Karpas-422 (cell line): ENCODE results near the gene KCTD11. TPM values are rescaled to one million over a fixed set of nuclear protein-coding genes. Genes with fewer than 3 reads are reported as not detected.
A peak's percentile ranks its signal among the peaks of the same experiment; 100 is the strongest.

Experiments used
- DNase-seq: peaks from one replicate; pipeline ENCODE4 v3.0.0-alpha.2; 2015
- H2AFZ ChIP-seq: fragments of 200-600 bp; sonication (generic); 2 replicates; pipeline ENCODE4 v1.6.1; 2014; ENCODE audit warnings: antibody characterized with exemption, low read length, mixed read lengths
- H3K27ac ChIP-seq: fragments of 200-600 bp; sonication (generic); 2 replicates; pipeline ENCODE4 v1.5.1; 2014; ENCODE audit warnings: mild to moderate bottlenecking, low read length, moderate library complexity
- H3K27me3 ChIP-seq: fragments of 200-600 bp; sonication (generic); 2 replicates; pipeline ENCODE4 v1.6.1; 2014; ENCODE audit warnings: low read length, mixed read lengths
- H3K36me3 ChIP-seq: fragments of 200-600 bp; sonication (generic); 2 replicates; pipeline ENCODE4 v1.6.1; 2014; ENCODE audit warnings: low read length, mixed read lengths; ENCODE audit not compliant: insufficient read depth
- H3K4me1 ChIP-seq: fragments of 200-600 bp; sonication (generic); 2 replicates; pipeline ENCODE4 v1.6.1; 2014; ENCODE audit warnings: mild to moderate bottlenecking, low read length, mixed read lengths
- H3K4me2 ChIP-seq: fragments of 200-600 bp; sonication (generic); 2 replicates; pipeline ENCODE4 v1.6.1; 2014; ENCODE audit warnings: low read length, low read depth, mild to moderate bottlenecking; ENCODE audit not compliant: poor library complexity, severe bottlenecking
- H3K4me3 ChIP-seq: fragments of 200-600 bp; sonication (generic); 2 replicates; pipeline ENCODE4 v1.5.1; 2014; ENCODE audit warnings: mild to moderate bottlenecking, antibody characterized with exemption, low read length, mixed read lengths
- H3K79me2 ChIP-seq: fragments of 200-600 bp; sonication (generic); 2 replicates; pipeline ENCODE4 v1.6.1; 2014; ENCODE audit warnings: mild to moderate bottlenecking, low read length, mixed read lengths
- H3K9ac ChIP-seq: fragments of 200-600 bp; sonication (generic); 2 replicates; pipeline ENCODE4 v1.6.0; 2014; ENCODE audit warnings: low read length
- H3K9me2 ChIP-seq: fragments of 200-600 bp; sonication (generic), shearing (Covaris generic); replicated peaks from 2 replicates; pipeline ENCODE4 v1.6.0; 2014; ENCODE audit warnings: mild to moderate bottlenecking, low read length, moderate library complexity; ENCODE audit not compliant: insufficient read depth
- H3K9me3 ChIP-seq: fragments of 300-700, 200-600 bp; sonication (generic); 2 replicates; pipeline ENCODE4 v1.6.1; 2014; ENCODE audit warnings: low read length, mixed read lengths
- H4K20me1 ChIP-seq: fragments of 200-600 bp; sonication (generic); 2 replicates; pipeline ENCODE4 v1.6.1; 2014; ENCODE audit warnings: mild to moderate bottlenecking, antibody characterized with exemption, low read length, low read depth; ENCODE audit not compliant: insufficient read depth
- total RNA-seq: library from RNA; depleted of rRNA; stranded (reverse); fragments of >200 nt; shearing (Covaris generic); gene quantifications from 2 replicates; pipeline ENCODE4 v1.2.3, GENCODE V29; 2014; ENCODE audit warnings: low replicate concordance

KCTD11 gene
- total RNA-seq, 1 experiment from 2014 or later, result 5.1 TPM

GRCh38 chr17:7326186-7326585 is 25.8 kb upstream of the KCTD11 start:
- DNase-seq, result no peak
- H3K4me2 ChIP-seq, result no peak overlapping the region
- H3K36me3 ChIP-seq, result peaks cover 14% of the 10 kb centered on the region; the same call in 1 of the 2 replicates
- H4K20me1 ChIP-seq, result no peaks in the 10 kb centered on the region
- H3K27ac ChIP-seq, result no peak overlapping the region
- no peak overlapping the region for H3K4me3 ChIP-seq
- H3K79me2 ChIP-seq, result peaks cover 24% of the 10 kb centered on the region
- peaks cover 23% of the 10 kb centered on the region for H3K4me1 ChIP-seq
- H2AFZ ChIP-seq, result no peak overlapping the region
- H3K9ac ChIP-seq, result no peak overlapping the region
- no peaks in the 10 kb centered on the region for H3K27me3 ChIP-seq
- H3K9me2 ChIP-seq, result no peaks in the 10 kb centered on the region
- no peaks in the 10 kb centered on the region for H3K9me3 ChIP-seq

- H3K9me2 ChIP-seq, result no peaks in the 10 kb centered on the region
- no peak for DNase-seq
- no peak overlapping the region for H3K4me3 ChIP-seq
- H2AFZ ChIP-seq, result no peak overlapping the region
- H3K79me2 ChIP-seq, result peaks cover 24% of the 10 kb centered on the region
- H3K9ac ChIP-seq, result peak overlapping the region; percentile 94; the same call in 1 of the 2 replicates
- peaks cover 14% of the 10 kb centered on the region; the same call in 1 of the 2 replicates for H3K36me3 ChIP-seq
- no peak overlapping the region for H3K27ac ChIP-seq
- H3K9me3 ChIP-seq, result no peaks in the 10 kb centered on the region
- H3K4me2 ChIP-seq, result no peak overlapping the region
- H3K4me1 ChIP-seq, result peaks cover 23% of the 10 kb centered on the region
- no peaks in the 10 kb centered on the region for H3K27me3 ChIP-seq
- no peaks in the 10 kb centered on the region for H4K20me1 ChIP-seq
Observed at GRCh38 chr17:7327056-7327455, 24.9 kb upstream of the KCTD11 start.

- Histone ChIP-seq H3K9me3 (no peaks in the 10 kb centered on the region), H4K20me1 (no peaks in the 10 kb centered on the region), H3K79me2 (peaks cover 24% of the 10 kb centered on the region), H2AFZ (no peak overlapping the region), H3K9ac (peak overlapping the region; percentile 94), H3K9me2 (no peaks in the 10 kb centered on the region), H3K4me1 (peaks cover 23% of the 10 kb centered on the region), H3K36me3 (peaks cover 13% of the 10 kb centered on the region; the same call in 1 of the 2 replicates), H3K27me3 (no peaks in the 10 kb centered on the region), H3K4me3 (peak overlapping the region; percentile 99; the same call in 1 of the 2 replicates), H3K4me2 (peak overlapping the region; percentile 99), H3K27ac (no peak overlapping the region)
- no peak for DNase-seq
Observed at GRCh38 chr17:7327501-7327900, 24.5 kb upstream of the KCTD11 start.

GRCh38 chr17:7328009-7328408 is 24.0 kb upstream of the KCTD11 start:
- H3K36me3 ChIP-seq, result peaks cover 8% of the 10 kb centered on the region; the same call in 1 of the 2 replicates
- no peaks in the 10 kb centered on the region for H3K27me3 ChIP-seq
- H3K79me2 ChIP-seq, result peaks cover 24% of the 10 kb centered on the region
- H2AFZ ChIP-seq, result no peak overlapping the region
- H3K4me2 ChIP-seq, result peak overlapping the region; percentile 99
- no peaks in the 10 kb centered on the region for H4K20me1 ChIP-seq
- H3K9ac ChIP-seq, result peak overlapping the region; percentile 94
- peaks cover 23% of the 10 kb centered on the region for H3K4me1 ChIP-seq
- H3K27ac ChIP-seq, result no peak overlapping the region
- H3K9me2 ChIP-seq, result no peaks in the 10 kb centered on the region
- peak overlapping the region; percentile 99 for H3K4me3 ChIP-seq
- DNase-seq, result no peak
- no peaks in the 10 kb centered on the region for H3K9me3 ChIP-seq

- Histone ChIP-seq H3K4me3 (peak within 1 kb of the TSS; percentile 99), H3K79me2 (peaks cover 24% of the 10 kb centered on the region), H2AFZ (peak within 1 kb of the TSS; percentile 78), H3K9me3 (no peaks in the 10 kb centered on the region), H3K4me2 (peak within 1 kb of the TSS; percentile 99), H3K27me3 (no peaks in the 10 kb centered on the region), H3K36me3 (no peaks in the 10 kb centered on the region; the same call in 1 of the 2 replicates), H3K4me1 (peaks cover 23% of the 10 kb centered on the region), H3K27ac (peak within 1 kb of the TSS; percentile 75), H3K9me2 (no peaks in the 10 kb centered on the region), H3K9ac (peak within 1 kb of the TSS; percentile 94), H4K20me1 (no peaks in the 10 kb centered on the region)
- DNase-seq, result no peak
Observed at GRCh38 chr17:7328840-7329373, 23.1 kb upstream of the KCTD11 start, which contains the start of gene NEURL4. Gene NEURL4 (minus strand): TSS chr17:7329335. CDS start chr17:7329312, 23 bp downstream.

GRCh38 chr17:7329374-7329996 is 22.5 kb upstream of the KCTD11 start:
- no peaks in the 10 kb centered on the region for H3K27me3 ChIP-seq
- peak overlapping the region; percentile 99 for H3K4me3 ChIP-seq
- no peaks in the 10 kb centered on the region for H4K20me1 ChIP-seq
- no peaks in the 10 kb centered on the region for H3K9me2 ChIP-seq
- peak overlapping the region; percentile 75 for H3K27ac ChIP-seq
- no peaks in the 10 kb centered on the region; the same call in 1 of the 2 replicates for H3K36me3 ChIP-seq
- peak overlapping the region; percentile 94 for H3K9ac ChIP-seq
- peak overlapping the region; percentile 78 for H2AFZ ChIP-seq
- no peaks in the 10 kb centered on the region for H3K9me3 ChIP-seq
- peak overlapping the region; percentile 99 for H3K4me2 ChIP-seq
- DNase-seq, result peak; percentile 100
- peaks cover 23% of the 10 kb centered on the region for H3K4me1 ChIP-seq
- peaks cover 24% of the 10 kb centered on the region for H3K79me2 ChIP-seq

GRCh38 chr17:7329997-7330637 is 21.8 kb upstream of the KCTD11 start:
- H2AFZ ChIP-seq, result peak overlapping the region; percentile 78
- no peaks in the 10 kb centered on the region for H3K9me2 ChIP-seq
- peak overlapping the region; percentile 99 for H3K4me2 ChIP-seq
- H3K27ac ChIP-seq, result peak overlapping the region; percentile 75
- H3K9me3 ChIP-seq, result no peaks in the 10 kb centered on the region
- H3K9ac ChIP-seq, result peak overlapping the region; percentile 94
- peak overlapping the region; percentile 99 for H3K4me3 ChIP-seq
- H4K20me1 ChIP-seq, result no peaks in the 10 kb centered on the region
- no peaks in the 10 kb centered on the region for H3K27me3 ChIP-seq
- peak; percentile 94 for DNase-seq
- no peaks in the 10 kb centered on the region for H3K36me3 ChIP-seq
- H3K79me2 ChIP-seq, result peaks cover 24% of the 10 kb centered on the region
- peaks cover 23% of the 10 kb centered on the region for H3K4me1 ChIP-seq

GRCh38 chr17:7330638-7331015 is 21.3 kb upstream of the KCTD11 start:
- DNase-seq, result no peak
- H3K9ac ChIP-seq, result peak overlapping the region; percentile 94
- H3K9me3 ChIP-seq, result no peaks in the 10 kb centered on the region
- H3K27ac ChIP-seq, result no peak overlapping the region
- peaks cover 28% of the 10 kb centered on the region for H3K4me1 ChIP-seq
- H3K4me2 ChIP-seq, result peak overlapping the region; percentile 99
- no peaks in the 10 kb centered on the region for H4K20me1 ChIP-seq
- H3K36me3 ChIP-seq, result no peaks in the 10 kb centered on the region
- H3K4me3 ChIP-seq, result peak overlapping the region; percentile 99
- no peaks in the 10 kb centered on the region for H3K9me2 ChIP-seq
- H2AFZ ChIP-seq, result peak overlapping the region; percentile 78; the same call in 1 of the 2 replicates
- no peaks in the 10 kb centered on the region for H3K27me3 ChIP-seq
- peaks cover 24% of the 10 kb centered on the region for H3K79me2 ChIP-seq
